GM18951 (cell line): Measurements from ENCODE around the gene RNF114.
"Not testable (repeated sequence)": the region's sequence is repeated elsewhere in the genome, so short reads cannot be mapped to it uniquely, and the experiment has no call there.

ENCODE experiments used
- POLR2A ChIP-seq: IDR thresholded peaks from 4 replicates; pipeline ENCODE4 v1.6.1; 2011; ENCODE audit warnings: mild to moderate bottlenecking; ENCODE audit not compliant: insufficient read length, insufficient read depth; ENCODE audit errors: extremely low read depth
- in situ Hi-C: fragments of 300-500 bp; cut with MboI; formaldehyde crosslinking; loops from one replicate; pipeline ENCODE4 v1.12.0; 2022; ENCODE audit warnings: low sequenced_read_pairs, mixed read lengths, inconsistent platforms; ENCODE audit not compliant: unreplicated experiment

Gene RNF114

DNA sequence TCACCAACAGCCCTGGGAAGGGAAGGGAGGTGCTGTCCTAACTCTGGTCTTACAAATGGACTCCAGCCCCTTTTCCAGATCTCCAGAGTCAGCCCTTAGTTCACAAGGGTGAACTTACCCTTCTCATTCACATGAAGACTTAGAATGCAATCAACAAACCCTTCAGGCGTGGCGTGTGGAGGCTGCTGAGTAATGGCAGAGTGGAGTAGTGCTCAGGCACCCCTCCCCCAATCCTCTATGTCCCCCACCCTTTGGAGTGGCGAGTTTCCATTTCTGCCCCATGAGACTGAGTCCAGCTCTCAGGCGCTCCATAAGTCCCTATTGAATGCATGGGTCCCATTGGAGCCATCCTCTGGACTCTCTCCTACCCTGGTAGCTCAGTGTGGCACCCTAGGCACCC, 49.9 kb downstream of the RNF114 start:
- in situ Hi-C loops: loop anchor here (25.0 kb wide), 1 partner anchor 476 kb away; no protein-coding TSS in a partner anchor
- no peak for TF ChIP-seq POLR2A

GRCh38 chr20:49987015-49987867, 51.0 kb downstream of the RNF114 start:
- TF ChIP-seq POLR2A: no peak
- in situ Hi-C loops: loop anchor here (25.0 kb wide), 1 partner anchor 475 kb away; no protein-coding TSS in a partner anchor

DNA sequence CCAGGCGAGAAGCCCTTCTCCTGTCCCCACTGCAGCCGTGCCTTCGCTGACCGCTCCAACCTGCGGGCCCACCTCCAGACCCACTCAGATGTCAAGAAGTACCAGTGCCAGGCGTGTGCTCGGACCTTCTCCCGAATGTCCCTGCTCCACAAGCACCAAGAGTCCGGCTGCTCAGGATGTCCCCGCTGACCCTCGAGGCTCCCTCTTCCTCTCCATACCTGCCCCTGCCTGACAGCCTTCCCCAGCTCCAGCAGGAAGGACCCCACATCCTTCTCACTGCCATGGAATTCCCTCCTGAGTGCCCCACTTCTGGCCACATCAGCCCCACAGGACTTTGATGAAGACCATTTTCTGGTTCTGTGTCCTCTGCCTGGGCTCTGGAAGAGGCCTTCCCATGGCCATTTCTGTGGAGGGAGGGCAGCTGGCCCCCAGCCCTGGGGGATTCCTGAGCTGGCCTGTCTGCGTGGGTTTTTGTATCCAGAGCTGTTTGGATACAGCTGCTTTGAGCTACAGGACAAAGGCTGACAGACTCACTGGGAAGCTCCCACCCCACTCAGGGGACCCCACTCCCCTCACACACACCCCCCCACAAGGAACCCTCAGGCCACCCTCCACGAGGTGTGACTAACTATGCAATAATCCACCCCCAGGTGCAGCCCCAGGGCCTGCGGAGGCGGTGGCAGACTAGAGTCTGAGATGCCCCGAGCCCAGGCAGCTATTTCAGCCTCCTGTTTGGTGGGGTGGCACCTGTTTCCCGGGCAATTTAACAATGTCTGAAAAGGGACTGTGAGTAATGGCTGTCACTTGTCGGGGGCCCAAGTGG, 51.9 kb downstream of the RNF114 start:
- in situ Hi-C loops: loop anchor here (25.0 kb wide), 1 partner anchor 474 kb away; no protein-coding TSS in a partner anchor

GRCh38 chr20:49989234-49990065, 53.3 kb downstream of the RNF114 start:
- no peak for TF ChIP-seq POLR2A
- in situ Hi-C loops: loop anchor here (25.0 kb wide), 1 partner anchor 473 kb away; no protein-coding TSS in a partner anchor

More for the DNA sequence above, 51.9 kb downstream of the RNF114 start:
- TF ChIP-seq POLR2A: no peak

DNA sequence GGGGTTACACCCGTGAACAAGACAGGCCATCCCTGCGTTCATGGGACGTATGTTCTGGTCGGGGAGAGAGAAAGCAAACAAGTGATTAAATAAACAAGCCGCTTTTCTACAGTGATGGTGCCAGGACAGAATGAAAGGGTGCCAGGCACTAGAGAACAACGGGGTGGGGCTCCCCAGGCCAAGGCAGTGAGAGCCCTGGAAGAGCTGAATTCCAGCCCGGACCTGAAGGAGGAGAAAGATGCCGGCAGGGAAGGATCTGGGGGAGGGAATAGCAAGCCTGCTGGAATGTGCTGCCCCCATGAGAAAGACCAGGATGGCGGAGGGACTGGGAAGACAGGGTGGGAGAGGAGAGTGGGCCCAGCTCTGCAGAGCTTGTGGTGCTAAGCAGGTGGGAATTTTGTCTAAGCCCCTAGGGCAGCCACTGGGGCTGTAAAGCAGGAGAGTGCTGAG, 54.1 kb downstream of the RNF114 start:
- TF ChIP-seq POLR2A: no peak
- in situ Hi-C loops: loop anchor here (25.0 kb wide), 1 partner anchor 472 kb away; no protein-coding TSS in a partner anchor

DNA sequence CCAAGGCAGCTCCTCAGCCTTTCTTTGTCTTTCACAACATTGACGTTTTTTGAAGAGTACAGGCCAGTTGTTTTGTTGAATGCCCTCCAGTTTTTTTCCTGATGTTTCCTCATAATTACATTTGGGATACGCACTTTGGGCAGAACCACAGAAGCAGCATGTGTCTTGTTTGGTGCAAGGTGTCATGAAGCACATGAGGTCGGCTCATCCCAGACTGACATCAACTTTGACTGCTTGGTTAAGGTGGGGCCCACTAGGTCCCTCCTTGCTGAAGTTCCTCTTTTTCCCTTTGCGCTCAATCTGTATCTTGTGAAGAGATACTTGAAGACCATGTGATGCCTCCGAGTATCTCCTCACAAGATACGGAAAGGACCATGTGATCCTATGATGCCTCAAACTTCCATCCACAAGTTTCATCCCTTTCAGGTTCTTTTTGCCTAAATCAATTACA, 57.1 kb downstream of the RNF114 start:
- in situ Hi-C loops: loop anchor here (25.0 kb wide), 1 partner anchor 469 kb away; no protein-coding TSS in a partner anchor
- TF ChIP-seq POLR2A: no peak

DNA sequence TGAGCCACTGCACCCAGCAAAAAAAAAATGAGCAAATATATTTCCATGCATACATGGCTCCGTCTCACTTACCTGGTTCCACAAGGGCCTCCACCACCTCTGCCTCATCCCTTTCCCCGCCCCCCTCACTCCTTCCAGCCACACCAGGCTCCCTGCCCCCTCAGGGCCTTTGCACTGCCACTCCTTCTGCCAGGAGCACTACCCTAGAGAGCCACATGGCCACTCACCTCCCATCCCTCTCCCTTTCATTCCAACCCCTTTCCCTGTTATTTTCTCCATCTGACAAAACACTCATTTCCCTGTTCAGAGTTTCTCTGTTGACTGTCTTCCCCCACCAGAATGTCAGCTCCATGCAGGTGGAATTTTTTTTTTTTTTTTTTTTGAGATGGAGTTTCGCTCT, 59.4 kb downstream of the RNF114 start:
- no peak for TF ChIP-seq POLR2A
- in situ Hi-C loops: loop anchor here (25.0 kb wide), 1 partner anchor 467 kb away; no protein-coding TSS in a partner anchor

- in situ Hi-C loops: loop anchor here (25.0 kb wide), 1 partner anchor 464 kb away; no protein-coding TSS in a partner anchor
Measured at GRCh38 chr20:49998478-49999188, 62.4 kb downstream of the RNF114 start.

DNA sequence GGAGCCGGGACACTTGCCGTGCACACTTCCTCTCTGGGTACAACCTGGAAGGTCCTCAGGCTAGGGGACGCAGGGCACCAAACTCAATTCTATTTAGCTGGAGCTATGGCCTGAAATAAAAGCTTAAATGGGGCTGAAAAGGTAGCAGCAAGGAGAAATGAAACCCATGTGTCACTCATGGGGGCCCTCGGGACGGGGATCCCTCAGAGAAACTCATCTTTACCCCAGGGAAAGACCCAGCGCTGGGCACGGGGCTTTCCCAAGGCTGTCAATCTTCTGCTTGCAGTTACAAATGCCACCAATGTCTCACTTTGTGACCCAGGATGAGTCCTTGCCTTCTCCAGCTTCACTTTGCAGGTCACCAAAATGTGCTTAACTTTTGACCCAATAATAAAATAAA, 63.1 kb downstream of the RNF114 start:
- in situ Hi-C loops: loop anchor here (25.0 kb wide), 1 partner anchor 463 kb away; no protein-coding TSS in a partner anchor
- no peak for TF ChIP-seq POLR2A

GRCh38 chr20:50000548-50001222, 64.5 kb downstream of the RNF114 start:
- in situ Hi-C loops: not testable (repeated sequence)

GRCh38 chr20:50001784-50002311, 65.7 kb downstream of the RNF114 start:
- TF ChIP-seq POLR2A: no peak
- in situ Hi-C loops: no loop called here
